HEK293 (cell line): ENCODE results near the gene BBX.
A peak's percentile ranks its signal among the peaks of the same experiment; 100 is the strongest.
"Not testable (repeated sequence)": the region's sequence is repeated elsewhere in the genome, so short reads cannot be mapped to it uniquely, and the experiment has no call there.

ENCODE experiments used
- CTCF ChIA-PET: fragments of 350-600 bp; formaldehyde crosslinking; extraction: SDS; loops from one replicate; lab custom pipeline; 2021; ENCODE audit warnings: antibody characterized with exemption; lab: Yijun Ruan, JAX
- POLR2A ChIA-PET: fragments of 300-600 bp; formaldehyde crosslinking; extraction: SDS; loops from one replicate; lab custom pipeline; 2020; ENCODE audit warnings: antibody characterized with exemption, inconsistent platforms; lab: Yijun Ruan, JAX
- H3K27ac ChIP-seq: fragments of 200-500 bp; sonication (Bioruptor generic); 2 replicates; pipeline ENCODE4 v1.5.1; 2014; ENCODE audit warnings: low read depth, low read length, control low read depth, inconsistent platforms; ENCODE audit errors: extremely low read depth
- H3K36me3 ChIP-seq, 2 experiments: fragments of 200-500 bp in 1 of 2; sonication (Bioruptor generic) in 1 of 2; 1 replicate in 1 of 2; 2 replicates in 1 of 2; pipeline ENCODE4 v1.5.1; 2014 to 2017; ENCODE audit warnings: inconsistent platforms in 2 of 2, low read length in 2 of 2; ENCODE audit not compliant: control insufficient read depth in 2 of 2, insufficient read depth in 1 of 2
- H3K4me1 ChIP-seq: fragments of 200-500 bp; sonication (Bioruptor generic); 2 replicates; pipeline ENCODE4 v1.5.1; 2014; ENCODE audit warnings: mild to moderate bottlenecking, low read length, inconsistent platforms; ENCODE audit not compliant: control insufficient read depth, insufficient read depth
- H3K4me3 ChIP-seq: 2 replicates; pipeline ENCODE4 v1.5.1; 2011; ENCODE audit warnings: low read depth, mild to moderate bottlenecking, control low read depth, low read length, moderate library complexity
- H3K9me3 ChIP-seq: fragments of 200-500 bp; sonication (Bioruptor generic); 2 replicates; pipeline ENCODE4 v1.5.1; 2014; ENCODE audit warnings: low read depth, low read length, inconsistent platforms; ENCODE audit not compliant: control insufficient read depth, insufficient read depth
- ZNF138 ChIP-seq: fragments of 450-650 bp; formaldehyde crosslinking; IDR thresholded peaks from 2 replicates; pipeline ENCODE4 v1.5.1; 2016; ENCODE audit warnings: missing biosample characterization, missing genetic modification characterization, borderline replicate concordance
- ZNF140 ChIP-seq: fragments of 450-650 bp; formaldehyde crosslinking; IDR thresholded peaks from 2 replicates; pipeline ENCODE4 v1.5.1; 2016; ENCODE audit warnings: missing biosample characterization, missing genetic modification characterization
- ZNF354C ChIP-seq: fragments of 450-650 bp; formaldehyde crosslinking; IDR thresholded peaks from 2 replicates; pipeline ENCODE4 v1.5.1; 2016; ENCODE audit warnings: missing biosample characterization, missing genetic modification characterization, low read depth, borderline replicate concordance
- ZNF426 ChIP-seq: fragments of 450-650 bp; formaldehyde crosslinking; IDR thresholded peaks from 2 replicates; pipeline ENCODE4 v1.5.1; 2017; ENCODE audit warnings: missing biosample characterization, missing genetic modification characterization, mild to moderate bottlenecking, inconsistent platforms, moderate library complexity
- ZNF433 ChIP-seq: fragments of 450-650 bp; formaldehyde crosslinking; IDR thresholded peaks from 2 replicates; pipeline ENCODE4 v1.5.1; 2016; ENCODE audit warnings: missing biosample characterization, missing genetic modification characterization, low read depth
- ZNF501 ChIP-seq: fragments of 450-650 bp; formaldehyde crosslinking; IDR thresholded peaks from 2 replicates; pipeline ENCODE4 v1.5.1; 2016; ENCODE audit warnings: missing biosample characterization, missing genetic modification characterization
- ZNF558 ChIP-seq: fragments of 450-650 bp; formaldehyde crosslinking; IDR thresholded peaks from 2 replicates; pipeline ENCODE4 v1.5.1; 2016; ENCODE audit warnings: missing biosample characterization, missing genetic modification characterization
- ZNF664 ChIP-seq: fragments of 450-650 bp; formaldehyde crosslinking; IDR thresholded peaks from 2 replicates; pipeline ENCODE4 v1.5.1; 2016; ENCODE audit warnings: missing biosample characterization, missing genetic modification characterization
- ZXDB ChIP-seq: fragments of 450-650 bp; formaldehyde crosslinking; IDR thresholded peaks from 2 replicates; pipeline ENCODE4 v1.5.1; 2016; ENCODE audit warnings: missing biosample characterization, missing genetic modification characterization
- TF ChIP-seq, protein P1 (sequence below): fragments of 450-650 bp; formaldehyde crosslinking; IDR thresholded peaks from 2 replicates; pipeline ENCODE4 v1.5.1; 2016; ENCODE audit warnings: missing biosample characterization, missing genetic modification characterization
- TF ChIP-seq, protein P2 (sequence below): fragments of 450-650 bp; formaldehyde crosslinking; IDR thresholded peaks from 2 replicates; pipeline ENCODE4 v1.5.1; 2016; ENCODE audit warnings: missing biosample characterization, missing genetic modification characterization
- TF ChIP-seq, protein P3 (sequence below): fragments of 450-650 bp; formaldehyde crosslinking; IDR thresholded peaks from 2 replicates; pipeline ENCODE4 v1.5.1; 2016; ENCODE audit warnings: missing biosample characterization, missing genetic modification characterization
- TF ChIP-seq, protein P4 (sequence below): fragments of 450-650 bp; formaldehyde crosslinking; conservative IDR thresholded peaks from 2 replicates; pipeline ENCODE4 v1.5.1; 2016; ENCODE audit warnings: low read depth, missing biosample characterization, missing genetic modification characterization

BBX gene

DNA sequence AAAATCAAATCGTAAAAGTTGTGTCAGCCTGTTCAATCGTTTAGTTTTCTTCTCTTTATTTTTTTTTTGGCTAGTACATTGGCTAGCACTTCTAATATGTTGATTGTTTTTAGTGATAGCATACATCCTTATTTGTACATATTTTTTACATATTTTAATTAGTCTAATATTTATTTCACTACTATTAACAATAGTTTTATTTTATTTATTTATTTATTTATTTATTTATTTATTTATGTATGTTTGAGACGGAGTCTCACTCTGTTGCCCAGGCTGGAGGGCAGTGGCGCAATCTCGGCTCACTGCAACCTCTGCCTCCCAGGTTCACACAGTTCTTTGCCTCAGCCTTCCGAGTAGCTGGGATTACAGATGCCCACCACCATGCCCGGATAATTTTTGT is 42.5 kb downstream of the BBX start (continued):
- TF ChIP-seq, protein P1, sequence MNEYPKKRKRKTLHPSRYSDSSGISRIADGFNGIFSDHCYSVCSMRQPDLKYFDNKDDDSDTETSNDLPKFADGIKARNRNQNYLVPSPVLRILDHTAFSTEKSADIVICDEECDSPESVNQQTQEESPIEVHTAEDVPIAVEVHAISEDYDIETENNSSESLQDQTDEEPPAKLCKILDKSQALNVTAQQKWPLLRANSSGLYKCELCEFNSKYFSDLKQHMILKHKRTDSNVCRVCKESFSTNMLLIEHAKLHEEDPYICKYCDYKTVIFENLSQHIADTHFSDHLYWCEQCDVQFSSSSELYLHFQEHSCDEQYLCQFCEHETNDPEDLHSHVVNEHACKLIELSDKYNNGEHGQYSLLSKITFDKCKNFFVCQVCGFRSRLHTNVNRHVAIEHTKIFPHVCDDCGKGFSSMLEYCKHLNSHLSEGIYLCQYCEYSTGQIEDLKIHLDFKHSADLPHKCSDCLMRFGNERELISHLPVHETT (tag by site-specific recombination): 0 out of 2 replicates have a peak, but pooled peaks have one; percentile 43
- TF ChIP-seq ZNF501 (tag by site-specific recombination) (0 out of 2 replicates have a peak, but pooled peaks have one; percentile 60), ZNF433 (tag by site-specific recombination) (peak; percentile 77), ZNF426 (tag by site-specific recombination) (peak; percentile 82), ZNF558 (tag by site-specific recombination) (peak; percentile 66), ZNF140 (tag by site-specific recombination) (peak; percentile 70; the same call in 1 of the 2 replicates), ZNF138 (tag by site-specific recombination) (0 out of 2 replicates have a peak, but pooled peaks have one; percentile 28), ZXDB (tag by site-specific recombination) (peak; percentile 52; the same call in 1 of the 2 replicates), ZNF664 (tag by site-specific recombination) (peak; percentile 77), ZNF354C (tag by site-specific recombination) (0 out of 2 replicates have a peak, but pooled peaks have one; percentile 34)
- TF ChIP-seq, protein P2, sequence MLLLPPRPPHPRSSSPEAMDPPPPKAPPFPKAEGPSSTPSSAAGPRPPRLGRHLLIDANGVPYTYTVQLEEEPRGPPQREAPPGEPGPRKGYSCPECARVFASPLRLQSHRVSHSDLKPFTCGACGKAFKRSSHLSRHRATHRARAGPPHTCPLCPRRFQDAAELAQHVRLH (tag by site-specific recombination): 0 out of 2 replicates have a peak, but pooled peaks have one; percentile 37
- TF ChIP-seq, protein P3, sequence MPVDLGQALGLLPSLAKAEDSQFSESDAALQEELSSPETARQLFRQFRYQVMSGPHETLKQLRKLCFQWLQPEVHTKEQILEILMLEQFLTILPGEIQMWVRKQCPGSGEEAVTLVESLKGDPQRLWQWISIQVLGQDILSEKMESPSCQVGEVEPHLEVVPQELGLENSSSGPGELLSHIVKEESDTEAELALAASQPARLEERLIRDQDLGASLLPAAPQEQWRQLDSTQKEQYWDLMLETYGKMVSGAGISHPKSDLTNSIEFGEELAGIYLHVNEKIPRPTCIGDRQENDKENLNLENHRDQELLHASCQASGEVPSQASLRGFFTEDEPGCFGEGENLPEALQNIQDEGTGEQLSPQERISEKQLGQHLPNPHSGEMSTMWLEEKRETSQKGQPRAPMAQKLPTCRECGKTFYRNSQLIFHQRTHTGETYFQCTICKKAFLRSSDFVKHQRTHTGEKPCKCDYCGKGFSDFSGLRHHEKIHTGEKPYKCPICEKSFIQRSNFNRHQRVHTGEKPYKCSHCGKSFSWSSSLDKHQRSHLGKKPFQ: 0 out of 2 replicates have a peak, but pooled peaks have one; percentile 29
- TF ChIP-seq, protein P4, sequence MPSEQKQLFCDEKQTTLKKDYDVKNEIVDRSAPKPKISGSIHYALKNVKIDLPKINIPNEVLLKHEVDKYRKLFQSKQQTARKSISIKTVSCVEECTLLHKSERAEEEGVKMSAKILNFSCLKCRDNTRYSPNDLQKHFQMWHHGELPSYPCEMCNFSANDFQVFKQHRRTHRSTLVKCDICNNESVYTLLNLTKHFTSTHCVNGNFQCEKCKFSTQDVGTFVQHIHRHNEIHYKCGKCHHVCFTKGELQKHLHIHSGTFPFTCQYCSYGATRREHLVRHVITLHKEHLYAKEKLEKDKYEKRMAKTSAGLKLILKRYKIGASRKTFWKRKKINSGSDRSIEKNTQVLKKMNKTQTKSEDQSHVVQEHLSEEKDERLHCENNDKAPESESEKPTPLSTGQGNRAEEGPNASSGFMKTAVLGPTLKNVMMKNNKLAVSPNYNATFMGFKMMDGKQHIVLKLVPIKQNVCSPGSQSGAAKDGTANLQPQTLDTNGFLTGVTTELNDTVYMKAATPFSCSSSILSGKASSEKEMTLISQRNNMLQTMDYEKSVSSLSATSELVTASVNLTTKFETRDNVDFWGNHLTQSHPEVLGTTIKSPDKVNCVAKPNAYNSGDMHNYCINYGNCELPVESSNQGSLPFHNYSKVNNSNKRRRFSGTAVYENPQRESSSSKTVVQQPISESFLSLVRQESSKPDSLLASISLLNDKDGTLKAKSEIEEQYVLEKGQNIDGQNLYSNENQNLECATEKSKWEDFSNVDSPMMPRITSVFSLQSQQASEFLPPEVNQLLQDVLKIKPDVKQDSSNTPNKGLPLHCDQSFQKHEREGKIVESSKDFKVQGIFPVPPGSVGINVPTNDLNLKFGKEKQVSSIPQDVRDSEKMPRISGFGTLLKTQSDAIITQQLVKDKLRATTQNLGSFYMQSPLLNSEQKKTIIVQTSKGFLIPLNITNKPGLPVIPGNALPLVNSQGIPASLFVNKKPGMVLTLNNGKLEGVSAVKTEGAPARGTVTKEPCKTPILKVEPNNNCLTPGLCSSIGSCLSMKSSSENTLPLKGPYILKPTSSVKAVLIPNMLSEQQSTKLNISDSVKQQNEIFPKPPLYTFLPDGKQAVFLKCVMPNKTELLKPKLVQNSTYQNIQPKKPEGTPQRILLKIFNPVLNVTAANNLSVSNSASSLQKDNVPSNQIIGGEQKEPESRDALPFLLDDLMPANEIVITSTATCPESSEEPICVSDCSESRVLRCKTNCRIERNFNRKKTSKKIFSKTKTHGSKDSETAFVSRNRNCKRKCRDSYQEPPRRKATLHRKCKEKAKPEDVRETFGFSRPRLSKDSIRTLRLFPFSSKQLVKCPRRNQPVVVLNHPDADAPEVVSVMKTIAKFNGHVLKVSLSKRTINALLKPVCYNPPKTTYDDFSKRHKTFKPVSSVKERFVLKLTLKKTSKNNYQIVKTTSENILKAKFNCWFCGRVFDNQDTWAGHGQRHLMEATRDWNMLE (tag by site-specific recombination): peak; percentile 87

DNA sequence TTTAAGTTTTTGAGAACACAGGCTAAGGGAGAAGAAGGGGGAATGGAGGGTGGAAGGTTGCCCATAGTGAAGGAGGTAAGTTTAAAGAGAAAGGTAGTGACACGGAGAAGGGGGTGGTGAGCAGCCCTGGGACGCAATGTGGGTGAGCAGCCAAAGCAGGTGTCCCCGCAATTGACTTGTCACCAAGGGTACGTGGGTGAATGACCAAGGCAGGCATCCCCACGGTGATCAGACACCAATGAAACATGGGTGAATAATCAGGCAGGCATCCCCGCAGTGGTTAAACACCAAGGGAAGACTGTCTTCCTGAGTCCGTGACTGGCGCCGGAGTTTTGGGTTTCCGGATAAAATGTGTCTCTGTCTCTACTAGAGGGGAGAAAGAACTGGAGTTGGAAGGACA is 48.3 kb downstream of the BBX start:
- H3K4me1 ChIP-seq, H3K4me3 ChIP-seq, H3K36me3 ChIP-seq, H3K9me3 ChIP-seq, POLR2A ChIA-PET, H3K27ac ChIP-seq, CTCF ChIA-PET: not testable (repeated sequence)

DNA sequence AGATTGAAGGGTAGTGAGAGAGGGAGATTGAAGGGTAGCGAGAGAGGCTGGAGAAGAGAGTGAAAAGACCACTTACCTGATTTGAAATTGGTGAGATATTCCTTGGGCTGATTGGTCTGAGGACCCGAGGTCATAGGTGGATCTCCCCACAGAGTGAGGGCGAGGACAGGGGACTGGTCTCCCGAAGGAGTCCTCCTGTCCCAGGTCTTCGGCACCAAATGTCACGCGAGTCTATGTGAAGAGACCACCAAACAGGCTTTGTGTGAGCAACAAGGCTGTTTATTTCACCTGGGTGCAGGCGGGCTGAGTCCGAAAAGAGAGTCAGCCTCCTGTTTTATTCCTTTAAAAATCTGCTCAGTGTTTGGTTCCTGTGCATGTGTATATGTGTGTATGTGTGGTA is 48.7 kb downstream of the BBX start:
- POLR2A ChIA-PET, H3K4me1 ChIP-seq, H3K36me3 ChIP-seq, H3K27ac ChIP-seq, H3K4me3 ChIP-seq, CTCF ChIA-PET, H3K9me3 ChIP-seq: not testable (repeated sequence)
